HG03442 (cell line): Measurements from ENCODE around the gene RNF175.
A peak's percentile ranks its signal among the peaks of the same experiment; 100 is the strongest.

Experiments used
- ATAC-seq: cut with Tn5 transposase; IDR thresholded peaks from one replicate; pipeline ENCODE4 v1.9.1; 2021; ENCODE audit warnings: mild to moderate bottlenecking, moderate library complexity; ENCODE audit not compliant: unreplicated experiment

Gene RNF175

GRCh38 chr4:153785910-153786721 is 26.3 kb upstream of the RNF175 start:
- ATAC-seq = no peak

DNA sequence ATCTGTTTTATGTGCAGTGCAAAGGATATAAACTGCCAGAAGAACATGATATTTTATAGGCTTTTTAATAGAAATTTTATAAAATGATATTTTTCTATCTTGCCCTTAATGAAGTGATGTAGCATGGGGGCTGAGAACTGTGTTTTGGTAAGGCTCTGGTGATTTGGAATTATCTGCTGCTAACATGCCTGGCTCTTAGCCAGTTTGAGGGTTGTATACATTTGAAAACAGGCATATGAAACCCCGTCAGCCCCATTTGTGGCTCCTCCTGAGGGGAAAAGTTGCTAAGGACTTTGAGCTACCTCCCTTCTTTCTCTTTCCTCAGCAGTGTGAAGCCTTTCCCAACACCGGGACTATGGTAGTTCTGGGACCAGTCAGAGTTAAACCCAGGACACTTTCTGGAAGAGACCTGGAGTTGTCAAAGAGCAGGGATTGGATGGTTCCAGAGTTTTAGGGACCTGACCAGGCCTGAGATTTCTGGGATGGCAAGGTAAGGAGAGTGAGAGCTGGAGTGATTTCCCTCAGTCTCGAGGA is 24.4 kb upstream of the RNF175 start:
- ATAC-seq = no peak

GRCh38 chr4:153782581-153782980 is 22.8 kb upstream of the RNF175 start:
- no peak for ATAC-seq

DNA sequence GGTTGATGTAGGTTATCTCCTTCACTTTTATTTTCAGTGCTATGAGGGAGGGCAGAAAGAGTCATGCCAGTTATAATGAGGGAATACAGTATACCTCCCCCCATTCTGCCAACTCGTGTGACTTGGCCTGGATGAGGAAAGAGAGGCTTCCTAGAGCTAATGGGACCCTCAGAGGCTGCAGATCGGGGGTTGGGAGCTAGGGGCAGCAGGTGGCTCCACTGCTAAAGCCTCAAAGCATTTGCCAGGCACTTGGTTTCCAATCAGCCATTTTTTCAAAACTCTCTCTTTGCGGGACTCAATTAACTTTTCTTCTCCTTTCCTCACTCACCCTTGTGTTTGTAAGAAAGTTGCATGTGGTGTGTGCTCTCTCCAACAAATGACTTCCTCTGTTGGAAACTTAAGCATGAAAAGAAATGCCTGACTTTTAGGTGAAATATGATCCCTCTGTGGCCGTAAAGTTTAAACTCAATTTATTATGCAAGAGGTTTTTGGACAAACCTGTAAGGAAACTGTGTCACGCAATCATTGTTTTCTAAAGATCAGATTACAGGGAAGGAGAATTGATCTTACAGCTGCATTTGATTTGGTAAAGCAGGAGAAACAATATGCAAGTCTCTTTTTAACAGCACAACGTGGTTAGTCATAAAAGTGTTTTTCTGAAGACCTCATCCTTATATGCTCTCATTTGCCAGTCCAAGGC is 22.0 kb upstream of the RNF175 start:
- no peak for ATAC-seq

GRCh38 chr4:153781280-153781679 is 21.5 kb upstream of the RNF175 start:
- peak; percentile 5 for ATAC-seq

DNA sequence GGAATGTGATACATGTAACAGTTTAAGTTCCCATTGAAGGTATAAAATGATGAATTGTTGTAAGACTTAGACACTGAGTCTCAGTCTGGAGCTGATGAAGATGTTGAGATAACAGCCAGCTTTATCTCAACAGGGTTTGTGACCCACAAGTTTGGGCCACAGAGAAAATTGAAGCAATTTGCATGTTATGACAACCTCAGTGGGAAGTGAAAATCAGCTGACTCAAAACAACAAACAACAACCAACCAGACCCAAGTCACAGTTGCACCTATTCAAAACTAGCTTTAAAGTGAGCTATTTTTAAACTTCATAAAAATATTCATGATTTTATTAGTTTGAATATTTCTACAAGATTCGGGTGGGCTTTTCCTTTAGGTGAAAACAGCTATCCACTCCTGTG is 21.1 kb upstream of the RNF175 start:
- ATAC-seq = peak; percentile 80

DNA sequence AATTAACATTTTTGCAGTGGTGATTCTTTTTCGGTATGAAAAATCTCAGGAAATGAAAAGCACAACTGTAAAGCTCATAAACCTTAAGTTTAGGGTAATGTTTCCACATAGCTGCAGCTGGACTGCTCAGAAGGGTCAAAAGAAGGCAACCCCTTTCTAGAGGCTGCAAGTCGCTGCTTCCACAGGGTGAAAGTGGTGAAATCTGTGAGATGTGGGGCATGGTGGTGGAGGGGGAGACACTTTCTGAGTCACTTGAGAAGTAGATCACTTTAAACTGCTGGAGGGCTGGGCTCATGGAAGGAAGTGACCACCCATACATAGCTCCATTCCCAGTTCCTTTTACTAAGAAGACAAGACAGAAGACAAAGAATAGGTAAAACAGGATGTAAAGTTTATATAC is 20.4 kb upstream of the RNF175 start:
- no peak for ATAC-seq

GRCh38 chr4:153778383-153778782 is 18.6 kb upstream of the RNF175 start:
- ATAC-seq = no peak

- no peak for ATAC-seq
These were observed 17.6 kb upstream of the RNF175 start for GRCh38 chr4:153777421-153777820.

DNA sequence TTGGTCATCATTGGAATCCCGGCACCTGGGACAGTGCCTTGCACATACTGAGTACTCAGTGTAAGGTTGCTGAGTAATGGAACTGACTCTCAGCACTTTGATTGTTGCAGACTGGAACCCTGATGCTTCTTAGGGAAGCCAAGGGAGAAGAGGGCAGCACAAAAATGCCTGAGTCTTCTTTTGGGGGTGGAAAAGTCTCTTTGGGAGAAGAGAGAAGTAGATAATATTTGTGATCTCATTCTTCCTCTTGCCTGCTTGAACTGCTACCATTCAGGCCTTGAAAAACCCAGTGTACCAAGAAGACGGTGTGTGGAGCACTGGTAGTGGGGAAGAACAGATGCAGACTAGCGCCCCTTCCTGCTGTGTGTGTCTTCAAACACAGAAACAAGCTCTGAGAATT is 16.8 kb upstream of the RNF175 start:
- ATAC-seq = no peak

GRCh38 chr4:153773236-153773690 is 13.4 kb upstream of the RNF175 start:
- ATAC-seq = no peak

DNA sequence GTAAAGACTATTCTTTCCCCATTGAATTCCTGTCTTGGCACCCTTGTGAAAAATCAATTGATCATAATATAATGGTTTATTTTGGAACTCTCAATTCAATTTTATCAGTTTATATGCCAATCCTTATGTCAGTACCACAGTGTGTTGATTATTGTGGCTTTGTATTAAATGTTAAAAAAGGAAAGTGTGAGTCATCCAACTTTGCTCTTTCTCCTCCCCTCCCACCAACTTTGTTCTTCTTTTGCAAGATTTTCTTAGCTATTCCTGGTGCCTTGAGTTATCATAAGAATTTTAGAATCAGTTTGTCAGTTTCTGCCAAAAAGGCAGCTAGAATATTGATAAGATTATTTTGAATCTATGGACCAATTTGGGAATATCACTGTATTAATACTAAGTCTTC is 11.2 kb upstream of the RNF175 start:
- ATAC-seq = no peak

DNA sequence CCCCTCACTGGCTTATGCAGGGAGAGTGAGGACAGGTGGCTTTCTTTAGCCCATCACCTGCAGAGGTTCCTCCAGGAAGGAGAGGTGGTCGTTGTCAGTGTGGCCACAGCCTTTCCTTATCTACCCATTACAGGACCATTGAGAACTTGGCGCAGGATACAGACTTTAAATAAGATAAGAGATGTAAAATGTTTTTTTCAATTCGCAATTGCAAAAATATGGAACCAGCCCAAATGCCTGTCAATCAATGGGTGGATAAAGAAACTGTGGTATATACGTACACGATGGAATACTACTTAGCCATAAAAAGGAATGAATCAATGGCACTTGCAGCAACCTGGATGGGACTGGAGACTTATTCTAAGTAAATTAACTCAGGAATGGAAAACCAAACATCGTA is 6.9 kb upstream of the RNF175 start:
- ATAC-seq = no peak

DNA sequence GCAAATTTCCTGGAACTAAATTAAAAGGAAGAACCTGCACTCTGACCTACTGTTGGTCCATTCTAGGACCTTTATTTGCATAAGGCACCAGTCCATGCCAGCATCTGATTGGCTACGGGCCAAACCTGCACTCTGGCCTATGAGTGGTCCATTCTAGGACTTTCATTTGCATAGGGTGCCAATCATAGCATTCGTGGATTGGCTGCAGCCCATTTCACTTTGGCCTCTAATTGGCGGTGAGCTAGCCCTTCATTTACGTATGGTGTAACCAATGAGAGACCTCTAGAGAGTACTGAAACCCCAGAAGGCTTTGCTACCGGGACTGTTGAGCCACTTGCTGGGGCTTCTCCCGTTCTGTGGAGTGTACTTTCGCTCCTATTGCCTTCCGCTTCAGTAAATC is 6.1 kb upstream of the RNF175 start:
- no peak for ATAC-seq

- no peak for ATAC-seq
These were observed 5.0 kb upstream of the RNF175 start for GRCh38 chr4:153764601-153765368.

GRCh38 chr4:153763404-153763803 is 3.6 kb upstream of the RNF175 start:
- no peak for ATAC-seq

- ATAC-seq = no peak
These were observed 977 bp downstream of the RNF175 start for GRCh38 chr4:153758688-153759406.

DNA sequence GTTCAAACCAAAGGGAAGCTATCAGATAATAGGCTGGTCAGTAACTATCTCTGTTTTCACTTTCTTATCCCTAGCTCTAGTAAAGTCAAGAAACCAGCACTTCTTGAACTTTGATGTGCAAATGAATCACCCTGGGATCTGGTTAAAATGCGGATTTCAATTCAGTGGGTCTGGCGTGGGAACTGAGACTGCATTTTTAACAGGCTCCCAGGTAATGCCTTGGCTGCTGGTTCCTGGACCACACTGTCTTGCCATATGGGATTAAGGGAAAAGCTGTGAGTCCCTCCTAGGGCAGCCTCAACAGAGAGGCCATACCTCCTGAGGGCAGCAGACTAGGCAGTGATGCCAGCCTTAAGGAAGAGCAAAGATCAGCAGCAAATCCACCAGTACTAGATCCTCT is 1.7 kb downstream of the RNF175 start:
- ATAC-seq = no peak

GRCh38 chr4:153757407-153757806 is 2.4 kb downstream of the RNF175 start:
- no peak for ATAC-seq

GRCh38 chr4:153755186-153755585 is 4.6 kb downstream of the RNF175 start:
- ATAC-seq = no peak
